Brain microvascular endothelial cell (primary cell): ENCODE measurements around the gene NFE2L3.
"Not testable (repeated sequence)": the region's sequence is repeated elsewhere in the genome, so short reads cannot be mapped to it uniquely, and the experiment has no call there.

Experiments used
- DNase-seq: peaks from one replicate; pipeline ENCODE4 v3.0.0-alpha.2; 2020
- H3K27ac ChIP-seq: fragments of 250-450 bp; sonication (Bioruptor Pico); 2 replicates; pipeline ENCODE4 v1.5.1; 2020; ENCODE audit warnings: mild to moderate bottlenecking, moderate library complexity
- H3K27me3 ChIP-seq: fragments of 250-450 bp; sonication (Bioruptor Pico); replicated peaks from 2 replicates; pipeline ENCODE4 v1.5.1; 2020; ENCODE audit warnings: mild to moderate bottlenecking
- H3K36me3 ChIP-seq: fragments of 250-450 bp; sonication (Bioruptor Pico); replicated peaks from 2 replicates; pipeline ENCODE4 v1.5.1; 2020; ENCODE audit warnings: mild to moderate bottlenecking
- H3K4me3 ChIP-seq: 2 replicates; pipeline ENCODE4 v1.5.1; 2011; ENCODE audit warnings: low read depth, mild to moderate bottlenecking, control low read depth, low read length, moderate library complexity
- in situ Hi-C: cut with HindIII; loops from 2 replicates; pipeline ENCODE4 v1.10.0; 2017; ENCODE audit warnings: low sequenced_read_pairs, low pct_ligation_motif_present
- TF ChIP-seq, protein P1 (sequence below): IDR thresholded peaks from 2 replicates; pipeline ENCODE4 v1.5.1; 2011; ENCODE audit warnings: low read depth, mild to moderate bottlenecking, moderate library complexity, low read length, control low read depth, inconsistent platforms; ENCODE audit errors: missing control alignments

The NFE2L3 gene

GRCh38 chr7:26190417-26190869 is 38.4 kb downstream of the NFE2L3 start:
- peaks cover 74% of the 10 kb centered on the region for H3K36me3 ChIP-seq
- H3K4me3 ChIP-seq, result no peak overlapping the region
- no peak overlapping the region for H3K27ac ChIP-seq
- TF ChIP-seq, protein P1, sequence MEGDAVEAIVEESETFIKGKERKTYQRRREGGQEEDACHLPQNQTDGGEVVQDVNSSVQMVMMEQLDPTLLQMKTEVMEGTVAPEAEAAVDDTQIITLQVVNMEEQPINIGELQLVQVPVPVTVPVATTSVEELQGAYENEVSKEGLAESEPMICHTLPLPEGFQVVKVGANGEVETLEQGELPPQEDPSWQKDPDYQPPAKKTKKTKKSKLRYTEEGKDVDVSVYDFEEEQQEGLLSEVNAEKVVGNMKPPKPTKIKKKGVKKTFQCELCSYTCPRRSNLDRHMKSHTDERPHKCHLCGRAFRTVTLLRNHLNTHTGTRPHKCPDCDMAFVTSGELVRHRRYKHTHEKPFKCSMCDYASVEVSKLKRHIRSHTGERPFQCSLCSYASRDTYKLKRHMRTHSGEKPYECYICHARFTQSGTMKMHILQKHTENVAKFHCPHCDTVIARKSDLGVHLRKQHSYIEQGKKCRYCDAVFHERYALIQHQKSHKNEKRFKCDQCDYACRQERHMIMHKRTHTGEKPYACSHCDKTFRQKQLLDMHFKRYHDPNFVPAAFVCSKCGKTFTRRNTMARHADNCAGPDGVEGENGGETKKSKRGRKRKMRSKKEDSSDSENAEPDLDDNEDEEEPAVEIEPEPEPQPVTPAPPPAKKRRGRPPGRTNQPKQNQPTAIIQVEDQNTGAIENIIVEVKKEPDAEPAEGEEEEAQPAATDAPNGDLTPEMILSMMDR, result no peak
- H3K27me3 ChIP-seq, result no peaks in the 10 kb centered on the region
- in situ Hi-C loops, result no loop called here
- no peak for DNase-seq

GRCh38 chr7:26191233-26191973 is 39.4 kb downstream of the NFE2L3 start:
- DNase-seq, result no peak
- H3K27me3 ChIP-seq, result no peaks in the 10 kb centered on the region
- TF ChIP-seq, protein P1, result no peak
- H3K4me3 ChIP-seq, result no peak overlapping the region
- no peak overlapping the region for H3K27ac ChIP-seq
- H3K36me3 ChIP-seq, result peaks cover 84% of the 10 kb centered on the region
- in situ Hi-C loops, result no loop called here

GRCh38 chr7:26191974-26192479 is 40.0 kb downstream of the NFE2L3 start:
- TF ChIP-seq, protein P1, result no peak
- DNase-seq, result no peak
- peaks cover 90% of the 10 kb centered on the region for H3K36me3 ChIP-seq
- in situ Hi-C loops, result no loop called here
- no peak overlapping the region for H3K4me3 ChIP-seq
- H3K27ac ChIP-seq, result no peak overlapping the region
- H3K27me3 ChIP-seq, result no peaks in the 10 kb centered on the region

- Histone ChIP-seq H3K36me3 (peaks cover 95% of the 10 kb centered on the region), H3K27me3 (no peaks in the 10 kb centered on the region), H3K27ac (no peak overlapping the region), H3K4me3 (no peak overlapping the region)
- in situ Hi-C loops, result no loop called here
- DNase-seq, result no peak
- TF ChIP-seq, protein P1, result no peak
These were observed 40.6 kb downstream of the NFE2L3 start for GRCh38 chr7:26192485-26193087.

- no peak overlapping the region for H3K27ac ChIP-seq
- DNase-seq, result no peak
- in situ Hi-C loops, result no loop called here
These were observed 41.6 kb downstream of the NFE2L3 start for GRCh38 chr7:26193432-26194207.

GRCh38 chr7:26194764-26195163 is 42.8 kb downstream of the NFE2L3 start:
- H3K27me3 ChIP-seq, in situ Hi-C loops, DNase-seq, H3K4me3 ChIP-seq, H3K27ac ChIP-seq: not testable (repeated sequence)
- peaks cover 85% of the 10 kb centered on the region for H3K36me3 ChIP-seq

More at GRCh38 chr7:26193432-26194207, 41.6 kb downstream of the NFE2L3 start:
- Histone ChIP-seq H3K4me3 (no peak overlapping the region), H3K27me3 (no peaks in the 10 kb centered on the region), H3K36me3 (peaks cover 88% of the 10 kb centered on the region)
- TF ChIP-seq, protein P1, result no peak
